Mucosa of descending colon (tissue), 3 donors: Measurements from ENCODE around the gene FGGY. TPM values are rescaled to one million over a fixed set of nuclear protein-coding genes. Genes with fewer than 3 reads are reported as not detected.

ENCODE experiments used
- ATAC-seq: fragments of 200-7000 bp; cut with Tn5 transposase; one replicate; pipeline ENCODE4 v1.9.1; 2020; ENCODE audit warnings: mild to moderate bottlenecking, moderate library complexity
- DNase-seq, 3 donors: peaks; one replicate each; pipeline ENCODE4 v3.0.0-alpha.2; 2020
- H3K36me3 ChIP-seq: fragments of 200-600 bp; one replicate; pipeline ENCODE4 v1.8.0; 2021; ENCODE audit warnings: low read depth, mild to moderate bottlenecking
- H3K4me1 ChIP-seq: fragments of 200-600 bp; one replicate; pipeline ENCODE4 v1.8.0; 2021; ENCODE audit warnings: low read depth, mild to moderate bottlenecking
- H3K4me3 ChIP-seq: fragments of 200-600 bp; one replicate; pipeline ENCODE4 v1.8.0; 2021; ENCODE audit warnings: mild to moderate bottlenecking
- H3K9me3 ChIP-seq: fragments of 200-600 bp; one replicate; pipeline ENCODE4 v1.8.0; 2021; ENCODE audit warnings: mild to moderate bottlenecking
- CTCF ChIP-seq: fragments of 200-600 bp; IDR thresholded peaks from one replicate; pipeline ENCODE4 v1.8.0; 2022; ENCODE audit warnings: antibody characterized with exemption, mild to moderate bottlenecking
- intact Hi-C, 2 donors: fragments of 100-400 bp; cut with DNase I in 1 of 2; cut with micrococcal nuclease in 1 of 2; formaldehyde crosslinking; loops; one replicate each; pipeline versions ENCODE4 v1.11.0 to v1.11.1; 2022; cut with DNase I, micrococcal nuclease
- total RNA-seq, 3 donors: library from RNA; stranded (reverse); fragmentation: NEBNext Ultra II Directional in 2 of 3; extraction: Animal tissue kit (Norgen Biotek cat#: 25700) in 2 of 3; gene quantifications; one replicate each; pipeline versions ENCODE4 v1.2.1 to v1.2.4, GENCODE V29; 2021 to 2023
- donor health status: DM: no; HTN: no; CAD: no; lungs with moderate emphysema.
- donor health status: DM: no; HTN: no; CAD: no.
- donor health status: DM: no; HTN: yes; CAD: no.

FGGY gene
- total RNA-seq, 3 donors from 2014 or later = 25.2 to 38.3 (median 36.6) TPM

- ATAC-seq (no peak), DNase-seq (no peak)
- no peaks in the 10 kb centered on the region for H3K36me3 ChIP-seq
- H3K4me3 ChIP-seq = no peak overlapping the region
- TF ChIP-seq CTCF = no peak
- no peaks in the 10 kb centered on the region for H3K9me3 ChIP-seq
- intact Hi-C loops = no loop called here
- no peaks in the 10 kb centered on the region for H3K4me1 ChIP-seq
Measured at GRCh38 chr1:59446257-59446901, 149.5 kb downstream of the FGGY start.

DNA sequence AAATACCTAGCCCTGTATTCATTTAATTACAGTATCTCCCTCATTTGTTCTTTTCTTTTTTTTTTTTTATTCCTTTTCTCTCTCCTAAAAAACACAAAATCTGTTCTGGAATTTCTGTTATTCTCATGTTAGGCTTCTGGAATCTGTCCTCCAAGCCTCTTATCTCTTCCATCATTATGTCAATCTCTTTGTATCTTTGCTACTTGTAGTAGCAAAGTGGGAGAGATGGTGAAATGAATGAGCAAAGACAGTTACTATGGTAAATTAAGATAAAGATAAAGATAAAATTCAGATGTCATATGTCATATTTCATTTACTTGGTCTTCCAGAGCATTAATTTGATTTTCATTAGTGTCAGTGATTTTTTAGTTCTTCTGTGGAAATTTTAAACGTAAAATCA lies 155.1 kb downstream of the FGGY start:
- ATAC-seq (no peak), DNase-seq (no peak)
- intact Hi-C loops = no loop called here
- H3K9me3 ChIP-seq = no peaks in the 10 kb centered on the region
- H3K36me3 ChIP-seq = no peaks in the 10 kb centered on the region
- TF ChIP-seq CTCF = no peak
- no peaks in the 10 kb centered on the region for H3K4me1 ChIP-seq
- no peak overlapping the region for H3K4me3 ChIP-seq

DNA sequence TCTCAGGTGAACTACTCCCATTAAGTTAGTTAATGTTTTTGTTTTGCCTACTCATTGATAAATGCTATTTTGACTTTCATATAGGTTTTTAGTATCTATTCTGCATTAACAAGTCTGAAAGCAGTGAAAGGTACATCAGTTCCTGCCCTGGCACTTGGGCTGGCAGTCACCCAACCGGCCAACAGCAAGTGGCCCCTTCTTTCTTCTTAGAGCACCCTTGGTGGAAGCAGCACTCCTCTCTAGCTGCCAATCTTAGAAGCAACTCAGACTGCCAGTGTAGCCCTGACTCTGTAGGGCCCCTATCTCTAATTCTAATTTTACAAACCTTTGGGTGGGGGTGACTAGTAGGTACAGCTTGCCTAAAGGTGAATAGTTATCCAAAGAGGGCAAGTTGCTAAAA lies 155.7 kb downstream of the FGGY start:
- intact Hi-C loops = no loop called here
- ATAC-seq = no peak

GRCh38 chr1:59453297-59453968 lies 156.5 kb downstream of the FGGY start:
- ATAC-seq (no peak), DNase-seq (no peak)
- Histone ChIP-seq H3K36me3 (no peaks in the 10 kb centered on the region), H3K4me1 (no peaks in the 10 kb centered on the region), H3K4me3 (no peak overlapping the region), H3K9me3 (no peaks in the 10 kb centered on the region)
- intact Hi-C loops = no loop called here
- TF ChIP-seq CTCF = no peak

More for the DNA sequence above, 155.7 kb downstream of the FGGY start:
- no peak for DNase-seq
- H3K4me1 ChIP-seq = no peaks in the 10 kb centered on the region
- no peaks in the 10 kb centered on the region for H3K9me3 ChIP-seq
- H3K36me3 ChIP-seq = no peaks in the 10 kb centered on the region
- no peak overlapping the region for H3K4me3 ChIP-seq
- TF ChIP-seq CTCF = no peak

DNA sequence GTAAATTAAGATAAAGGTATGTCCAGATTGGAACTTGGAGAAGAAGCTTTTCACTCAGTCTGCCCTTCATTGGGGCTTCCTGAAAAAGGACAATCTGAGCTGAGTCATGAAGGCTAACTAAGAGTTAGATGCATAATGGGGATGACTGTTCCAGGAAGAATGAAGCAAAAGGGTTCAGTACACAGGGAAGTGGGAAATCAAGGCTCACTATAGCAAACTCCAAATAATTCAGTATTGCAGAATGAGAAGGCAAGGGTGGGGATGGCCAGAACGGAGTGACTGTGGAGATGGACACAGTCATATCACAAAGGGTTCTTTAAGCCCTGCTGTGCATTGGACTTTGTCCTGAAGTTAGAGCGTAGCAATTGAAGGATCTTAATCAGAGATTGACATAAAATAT lies 158.3 kb downstream of the FGGY start:
- Histone ChIP-seq H3K36me3 (no peaks in the 10 kb centered on the region), H3K9me3 (no peaks in the 10 kb centered on the region), H3K4me3 (no peak overlapping the region), H3K4me1 (no peaks in the 10 kb centered on the region)
- TF ChIP-seq CTCF = no peak
- no peak for DNase-seq
- peak; percentile 67 for ATAC-seq
- intact Hi-C loops = no loop called here
